GM23248 (cell line): ENCODE results near the gene ATF5.

Experiments
- EZH2 ChIP-seq: fragments of 200-600 bp; sonication (generic); IDR thresholded peaks from 2 replicates; pipeline ENCODE4 v1.6.1; 2018; ENCODE audit warnings: antibody characterized with exemption, mild to moderate bottlenecking; ENCODE audit not compliant: insufficient read depth, poor library complexity, severe bottlenecking
- EZH2phosphoT487 ChIP-seq: fragments of 200-600 bp; sonication (generic); IDR thresholded peaks from 2 replicates; pipeline ENCODE4 v1.6.1; 2018; ENCODE audit warnings: antibody characterized with exemption, moderate library complexity, mild to moderate bottlenecking, low read depth; ENCODE audit not compliant: insufficient read depth

DNA sequence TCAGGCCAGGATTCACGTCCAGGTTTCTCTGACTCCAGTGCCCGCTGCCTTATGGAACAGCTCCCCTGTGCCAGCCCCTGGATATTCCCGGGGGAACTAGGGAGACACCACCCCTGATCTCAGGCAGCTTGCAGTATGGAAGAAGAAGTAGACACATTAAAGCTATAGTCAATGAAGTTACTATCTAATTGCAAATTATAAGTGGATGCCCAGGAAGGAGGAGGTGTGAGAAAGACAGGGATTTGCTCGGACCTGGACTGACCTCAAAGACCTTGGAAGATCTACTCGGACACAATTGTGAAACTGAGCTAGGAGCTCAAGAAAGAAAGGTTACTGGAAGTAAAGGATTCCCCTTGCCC is 21.6 kb downstream of the ATF5 start:
- no peak for TF ChIP-seq EZH2
- no peak for TF ChIP-seq EZH2phosphoT487
